ENCODE measurements around the gene TPCN1. TPM values are rescaled to one million over a fixed set of nuclear protein-coding genes. Genes with fewer than 3 reads are reported as not detected.

TPCN1 gene
- total and polyA plus RNA-seq, 9 donors = 28.0 to 65.6 (median 47.6) TPM

DNA sequence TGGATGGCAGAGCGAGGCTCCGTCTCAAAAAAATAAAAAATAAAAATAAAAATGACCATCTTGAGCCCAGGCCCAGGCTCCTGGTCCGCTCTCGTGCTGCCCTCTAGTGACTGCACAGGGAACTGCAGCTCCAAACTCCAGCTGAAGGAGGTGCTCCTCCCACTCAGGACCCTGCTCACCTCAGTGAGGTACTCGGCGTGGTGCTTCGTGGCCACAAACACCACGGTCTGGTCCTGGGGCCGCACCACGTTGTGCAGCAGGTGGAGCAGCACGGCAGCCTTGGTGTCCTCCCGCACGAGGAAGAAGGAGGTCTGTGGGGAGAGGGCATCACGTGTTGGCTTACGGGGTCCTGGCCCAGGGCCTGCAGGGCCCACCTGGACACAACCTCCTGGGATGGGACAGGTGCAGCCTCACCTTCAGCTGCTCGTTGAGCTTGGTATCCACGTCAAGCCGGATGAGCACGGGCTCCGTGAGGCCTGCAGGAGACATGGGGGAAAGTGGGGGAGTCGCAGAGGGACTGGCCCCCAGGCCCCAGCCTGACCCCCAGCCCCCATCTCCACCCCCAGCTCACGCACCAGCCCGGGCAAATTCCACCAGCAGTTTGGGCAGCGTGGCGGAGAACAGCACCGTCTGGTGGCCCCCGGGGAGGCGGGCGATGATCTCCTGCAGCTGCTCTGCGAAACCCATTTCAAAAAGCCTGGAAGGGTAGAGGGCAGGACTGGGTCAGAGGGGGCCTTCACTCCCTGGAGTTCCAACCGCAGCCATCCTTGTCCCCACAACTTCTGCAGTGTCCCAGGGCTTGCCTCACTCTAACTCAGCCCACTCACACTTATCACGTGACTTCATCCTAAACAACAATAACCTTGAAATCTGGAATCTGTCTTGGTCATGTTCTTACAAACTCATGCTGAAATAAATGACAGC, 46.5 kb upstream of the TPCN1 start:
- Histone ChIP-seq H3K9me3 (peaks cover 0 to 9% of the 10 kb centered on the region in 2 donors), H3K27me3 (no peaks in the 10 kb centered on the region), H3K4me1 (ENCODE audit: insufficient read depth) (peaks cover 4% of the 10 kb centered on the region), H3K36me3 (no peaks in the 10 kb centered on the region), H3K27ac (no peak overlapping the region), H3K4me3 (no peak overlapping the region)
- intact Hi-C loops (cut with DNase I) = loop anchor here in 2 of 4 donors (5.0 to 10.0 kb wide), 2 partner anchors 122 to 260 kb away; no protein-coding TSS in a partner anchor
- TF ChIP-seq CTCF (IDR thresholded peaks at IDR 0.05) = peak; percentile 70 to 82 (median 75)
- no peak for TF ChIP-seq EP300 (IDR thresholded peaks at IDR 0.05)
- TF ChIP-seq POLR2A (IDR thresholded peaks at IDR 0.05) = no peak
- 39 to 46% (median 39%) methylated on average over 31 to 32 of the region's 32 CpGs for WGBS, 3 donors
- DNase-seq = peak; percentile 51 to 85 (median 76)

DNA sequence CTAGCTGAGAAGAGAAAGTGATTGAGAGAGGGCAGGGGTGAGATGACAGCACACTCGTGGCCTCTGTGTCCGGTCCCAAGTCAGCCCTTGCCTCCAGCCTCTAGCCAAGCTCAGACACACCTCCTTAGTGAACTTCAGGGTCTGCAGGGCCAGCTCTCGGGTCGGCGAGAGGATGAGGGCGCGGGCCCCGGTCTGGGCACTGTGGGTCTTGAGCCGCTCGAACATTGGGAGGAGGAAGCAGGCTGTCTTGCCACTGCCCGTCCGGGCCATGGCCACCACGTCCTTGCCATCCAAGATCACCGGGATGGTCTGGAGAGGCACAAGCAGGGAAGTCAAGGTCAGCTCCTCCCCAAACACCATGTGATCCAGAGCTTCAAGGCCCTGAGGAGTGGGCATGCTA, 42.2 kb upstream of the TPCN1 start:
- Histone ChIP-seq H3K27me3 (no peaks in the 10 kb centered on the region), H3K9me3 (peaks cover 0 to 9% of the 10 kb centered on the region in 2 donors), H3K27ac (no peak overlapping the region), H3K4me1 (ENCODE audit: insufficient read depth) (peaks cover 4% of the 10 kb centered on the region), H3K4me3 (no peak overlapping the region), H3K36me3 (no peaks in the 10 kb centered on the region)
- WGBS, 3 donors = 81 to 90% (median 83%) methylated on average over 14 of the region's 14 CpGs
- TF ChIP-seq POLR2A (IDR thresholded peaks at IDR 0.05) = no peak
- no peak for TF ChIP-seq CTCF (IDR thresholded peaks at IDR 0.05)
- DNase-seq = no peak
- intact Hi-C loops (cut with DNase I) = loop anchor here in 1 of 4 donors (10.0 kb wide), 1 partner anchor 256 kb away; no protein-coding TSS in a partner anchor

DNA sequence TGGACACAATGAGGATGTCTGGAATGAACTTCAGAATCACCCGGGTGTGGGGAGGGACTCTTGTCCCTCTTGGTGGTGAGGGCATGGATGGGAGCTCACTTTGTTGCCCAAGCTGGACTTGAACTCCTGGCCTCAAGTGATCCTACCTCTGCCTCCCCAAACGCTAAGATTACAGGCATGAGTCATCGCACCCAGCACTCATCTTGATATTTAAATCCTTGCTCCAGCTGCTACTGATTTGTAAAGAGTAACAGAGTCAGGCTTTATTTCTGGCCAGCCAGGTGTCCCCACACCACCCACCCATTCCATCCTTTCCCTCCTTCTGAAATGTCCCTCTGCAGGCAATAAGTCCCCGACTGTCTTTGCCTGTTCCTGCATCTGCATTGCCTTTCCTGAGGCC, 40.9 kb upstream of the TPCN1 start:
- intact Hi-C loops (cut with DNase I) = no loop called here
- no peaks in the 10 kb centered on the region for H3K27me3 ChIP-seq
- no peak overlapping the region for H3K27ac ChIP-seq
- DNase-seq = no peak
- no peaks in the 10 kb centered on the region for H3K36me3 ChIP-seq
- peaks cover 0 to 9% of the 10 kb centered on the region in 2 donors for H3K9me3 ChIP-seq
- H3K4me1 ChIP-seq (ENCODE audit: insufficient read depth) = peaks cover 4% of the 10 kb centered on the region
- no peak overlapping the region for H3K4me3 ChIP-seq
- TF ChIP-seq EP300 (IDR thresholded peaks at IDR 0.05) (no peak), CTCF (IDR thresholded peaks at IDR 0.05) (no peak), POLR2A (IDR thresholded peaks at IDR 0.05) (no peak)
- WGBS, 3 donors = 61 to 74% (median 61%) methylated on average over 4 of the region's 4 CpGs

- Histone ChIP-seq H3K4me3 (no peak overlapping the region), H3K9me3 (peaks cover 0 to 9% of the 10 kb centered on the region in 2 donors), H3K36me3 (no peaks in the 10 kb centered on the region), H3K27me3 (no peaks in the 10 kb centered on the region), H3K27ac (no peak overlapping the region), H3K4me1 (ENCODE audit: insufficient read depth) (peaks cover 11% of the 10 kb centered on the region)
- intact Hi-C loops (cut with DNase I) = no loop called here
- no peak for TF ChIP-seq EP300 (IDR thresholded peaks at IDR 0.05)
- no peak for DNase-seq
- 87% methylated on average over 3 of the region's 3 CpGs for WGBS, 3 donors
Observed at GRCh38 chr12:113181975-113182374, 39.3 kb upstream of the TPCN1 start.

Data from ovary (tissue), 9 donors.